Measurements from ENCODE around the gene ARPC4. TPM values are rescaled to one million over a fixed set of nuclear protein-coding genes. Genes with fewer than 3 reads are reported as not detected.

The ARPC4 gene
- total RNA-seq, 4 donors from 2014 or later: 129 to 191 (median 164) TPM

GRCh38 chr3:9781978-9782603, 10.8 kb upstream of the ARPC4 start:
- WGBS: 78% methylated on average over 3 of the region's 3 CpGs
- Histone ChIP-seq H3K4me1 (peaks cover 3 to 26% (median 10%) of the 10 kb centered on the region in 4 donors), H3K4me3 (no peak overlapping the region), H3K27me3 (no peaks in the 10 kb centered on the region), H3K36me3 (peaks cover 45 to 82% (median 68%) of the 10 kb centered on the region in 4 donors), H3K27ac (replicated peaks in 1 of 4) (no peak overlapping the region), H3K9me3 (no peaks in the 10 kb centered on the region)
- DNase-seq (ENCODE audit: extremely low spot score): no peak
- intact Hi-C loops (cut with DNase I): no loop called here
- no peak for TF ChIP-seq EP300 (IDR thresholded peaks at IDR 0.05)
- TF ChIP-seq CTCF (IDR thresholded peaks at IDR 0.05): no peak
- no peak for TF ChIP-seq POLR2A (IDR thresholded peaks at IDR 0.05; ENCODE audit: low read depth)
- no peak for TF ChIP-seq POLR2AphosphoS5 (IDR thresholded peaks at IDR 0.05)

GRCh38 chr3:9782770-9783169, 10.1 kb upstream of the ARPC4 start:
- DNase-seq (ENCODE audit: extremely low spot score): no peak
- Histone ChIP-seq H3K27me3 (no peaks in the 10 kb centered on the region), H3K4me1 (peaks cover 3 to 19% (median 8%) of the 10 kb centered on the region in 4 donors), H3K4me3 (no peak overlapping the region), H3K27ac (replicated peaks in 1 of 4) (no peak overlapping the region), H3K9me3 (no peaks in the 10 kb centered on the region), H3K36me3 (peaks cover 50 to 89% (median 73%) of the 10 kb centered on the region in 4 donors)
- 46% methylated on average over 3 of the region's 3 CpGs for WGBS
- intact Hi-C loops (cut with DNase I): no loop called here
- TF ChIP-seq POLR2A (IDR thresholded peaks at IDR 0.05; ENCODE audit: low read depth) (no peak), POLR2AphosphoS5 (IDR thresholded peaks at IDR 0.05) (no peak)

GRCh38 chr3:9783954-9784353, 8.9 kb upstream of the ARPC4 start:
- H3K9me3 ChIP-seq: no peaks in the 10 kb centered on the region
- H3K4me3 ChIP-seq: no peak overlapping the region
- peaks cover 57 to 100% (median 78%) of the 10 kb centered on the region in 4 donors for H3K36me3 ChIP-seq
- H3K4me1 ChIP-seq: peaks cover under 1 to 10% (median 3%) of the 10 kb centered on the region in 4 donors
- no peak overlapping the region for H3K27ac ChIP-seq (replicated peaks in 1 of 4)
- no peak for DNase-seq (ENCODE audit: extremely low spot score)
- no peak for TF ChIP-seq CTCF (IDR thresholded peaks at IDR 0.05)
- no peaks in the 10 kb centered on the region for H3K27me3 ChIP-seq
- WGBS: 93% methylated on average over 8 of the region's 14 CpGs
- intact Hi-C loops (cut with DNase I): no loop called here

GRCh38 chr3:9784965-9785364, 7.9 kb upstream of the ARPC4 start:
- 86% methylated on average over 4 of the region's 4 CpGs for WGBS
- no peak for DNase-seq (ENCODE audit: extremely low spot score)
- Histone ChIP-seq H3K4me1 (peaks cover 0 to 6% (median 2%) of the 10 kb centered on the region in 4 donors), H3K36me3 (peaks cover 64 to 100% (median 83%) of the 10 kb centered on the region in 4 donors), H3K4me3 (no peak overlapping the region), H3K27me3 (no peaks in the 10 kb centered on the region), H3K27ac (replicated peaks in 1 of 4) (no peak overlapping the region), H3K9me3 (no peaks in the 10 kb centered on the region)
- no peak for TF ChIP-seq CTCF (IDR thresholded peaks at IDR 0.05)
- intact Hi-C loops (cut with DNase I): no loop called here

GRCh38 chr3:9785602-9786001, 7.3 kb upstream of the ARPC4 start:
- intact Hi-C loops (cut with DNase I): no loop called here
- Histone ChIP-seq H3K36me3 (peaks cover 57 to 100% (median 80%) of the 10 kb centered on the region in 4 donors), H3K9me3 (no peaks in the 10 kb centered on the region), H3K4me3 (no peak overlapping the region), H3K4me1 (peaks cover 0 to 7% (median 5%) of the 10 kb centered on the region in 4 donors), H3K27me3 (no peaks in the 10 kb centered on the region), H3K27ac (replicated peaks in 1 of 4) (no peak overlapping the region)
- no peak for DNase-seq (ENCODE audit: extremely low spot score)
- WGBS: 80% methylated on average over 7 of the region's 7 CpGs
- TF ChIP-seq CTCF (IDR thresholded peaks at IDR 0.05) (no peak), POLR2A (IDR thresholded peaks at IDR 0.05; ENCODE audit: low read depth) (no peak), EP300 (IDR thresholded peaks at IDR 0.05) (no peak), POLR2AphosphoS5 (IDR thresholded peaks at IDR 0.05) (no peak)

Measured in esophagus muscularis mucosa (tissue), 4 donors.